Retinal pigment epithelial cell (primary cell): ENCODE measurements around the gene NKIRAS1.
"Not testable (repeated sequence)": the region's sequence is repeated elsewhere in the genome, so short reads cannot be mapped to it uniquely, and the experiment has no call there.

Experiments
- DNase-seq: peaks from one replicate; pipeline ENCODE4 v3.0.0-alpha.2; 2010; ENCODE audit warnings: low read depth
- H3K4me3 ChIP-seq: 2 replicates; pipeline ENCODE4 v1.5.1; 2011; ENCODE audit warnings: mild to moderate bottlenecking, low read length, control low read depth, moderate library complexity
- CTCF ChIP-seq: conservative IDR thresholded peaks from 2 replicates; pipeline ENCODE4 v1.5.1; 2011; ENCODE audit warnings: low read depth, low read length, control low read depth, inconsistent platforms

Gene NKIRAS1

GRCh38 chr3:23928524-23928923 is 11.7 kb upstream of the NKIRAS1 start:
- DNase-seq, result no peak
- no peak for TF ChIP-seq CTCF
- H3K4me3 ChIP-seq, result no peak overlapping the region

- no peak for DNase-seq
- peak; percentile 15 for TF ChIP-seq CTCF
- H3K4me3 ChIP-seq, result no peak overlapping the region
Observed at GRCh38 chr3:23926736-23927135, 9.9 kb upstream of the NKIRAS1 start.

- no peak for TF ChIP-seq CTCF
- no peak overlapping the region for H3K4me3 ChIP-seq
- no peak for DNase-seq
Observed at GRCh38 chr3:23926246-23926645, 9.5 kb upstream of the NKIRAS1 start.

GRCh38 chr3:23923786-23924185 is 7.0 kb upstream of the NKIRAS1 start:
- no peak overlapping the region for H3K4me3 ChIP-seq
- TF ChIP-seq CTCF, result no peak
- no peak for DNase-seq

GRCh38 chr3:23921052-23921511 is 4.3 kb upstream of the NKIRAS1 start:
- DNase-seq, result no peak
- no peak for TF ChIP-seq CTCF
- no peak overlapping the region for H3K4me3 ChIP-seq

- no peak for DNase-seq
- H3K4me3 ChIP-seq, result no peak overlapping the region
- no peak for TF ChIP-seq CTCF
Observed at GRCh38 chr3:23920151-23920655, 3.4 kb upstream of the NKIRAS1 start.

GRCh38 chr3:23919628-23920027 is 2.8 kb upstream of the NKIRAS1 start:
- TF ChIP-seq CTCF, result no peak
- H3K4me3 ChIP-seq, result peak overlapping the region; percentile 9
- no peak for DNase-seq

- DNase-seq, result not testable (repeated sequence)
- peak overlapping the region; percentile 72 for H3K4me3 ChIP-seq
Observed at GRCh38 chr3:23918331-23918730, 1.5 kb upstream of the NKIRAS1 start.

GRCh38 chr3:23917679-23918303 is 1.0 kb upstream of the NKIRAS1 start:
- DNase-seq, result not testable (repeated sequence)
- H3K4me3 ChIP-seq, result peak overlapping the region; percentile 72
